Neural progenitor cell (in vitro differentiated cells): ENCODE measurements around the gene ARHGEF11. TPM values are rescaled to one million over a fixed set of nuclear protein-coding genes. Genes with fewer than 3 reads are reported as not detected.
A peak's percentile ranks its signal among the peaks of the same experiment; 100 is the strongest.

Experiments used
- DNase-seq: peaks from one replicate; pipeline ENCODE4 v3.0.0-alpha.2; 2016; ENCODE audit warnings: low spot score
- H2AFZ ChIP-seq: fragments of 200-600 bp; sonication (generic); replicated peaks from 2 replicates; pipeline ENCODE4 v1.6.1; 2016; ENCODE audit warnings: antibody characterized with exemption
- H3F3A ChIP-seq: fragments of 200-600 bp; sonication (generic); 2 replicates; pipeline ENCODE4 v1.6.1; 2016; ENCODE audit warnings: antibody characterized with exemption, low read depth
- H3K27ac ChIP-seq: fragments of 200-600 bp; sonication (generic); 2 replicates; pipeline ENCODE4 v1.5.1; 2016; ENCODE audit warnings: mild to moderate bottlenecking
- H3K27me3 ChIP-seq: fragments of 200-600 bp; sonication (generic); 2 replicates; pipeline ENCODE4 v1.6.1; 2016; ENCODE audit warnings: mild to moderate bottlenecking, moderate library complexity
- H3K36me3 ChIP-seq: fragments of 200-600 bp; sonication (generic); 2 replicates; pipeline ENCODE4 v1.5.1; 2016
- H3K4me1 ChIP-seq: fragments of 200-600 bp; sonication (generic); 2 replicates; pipeline ENCODE4 v1.6.1; 2016; ENCODE audit warnings: mixed run types
- H3K4me2 ChIP-seq: fragments of 200-600 bp; sonication (generic); 2 replicates; pipeline ENCODE4 v1.6.1; 2016
- H3K4me3 ChIP-seq: fragments of 200-600 bp; sonication (generic); 2 replicates; pipeline ENCODE4 v1.5.1; 2016
- H3K79me2 ChIP-seq: fragments of 200-600 bp; sonication (generic); 2 replicates; pipeline ENCODE4 v1.6.1; 2016; ENCODE audit warnings: low read depth
- H3K9ac ChIP-seq: fragments of 200-600 bp; sonication (generic); 2 replicates; pipeline ENCODE4 v1.6.1; 2016
- H3K9me3 ChIP-seq: fragments of 200-600 bp; sonication (generic); 2 replicates; pipeline ENCODE4 v1.5.1; 2016; ENCODE audit warnings: low read depth
- H4K20me1 ChIP-seq: fragments of 200-600 bp; sonication (generic); 2 replicates; pipeline ENCODE4 v1.6.1; 2016; ENCODE audit warnings: low read depth
- H3K27ac Mint-ChIP-seq: 3 replicates; pipeline ENCODE4 v1.8.0; 2021; ENCODE audit warnings: mixed read lengths
- H3K27me3 Mint-ChIP-seq: 2 replicates; pipeline ENCODE4 v1.8.0; 2022; ENCODE audit warnings: low read depth, mild to moderate bottlenecking, inconsistent platforms, moderate library complexity, mixed read lengths; ENCODE audit not compliant: insufficient read depth
- H3K36me3 Mint-ChIP-seq: 3 replicates; pipeline ENCODE4 v1.8.0; 2021; ENCODE audit warnings: mixed read lengths
- H3K4me1 Mint-ChIP-seq: 3 replicates; pipeline ENCODE4 v1.8.0; 2021; ENCODE audit warnings: mixed read lengths
- H3K4me3 Mint-ChIP-seq: 3 replicates; pipeline ENCODE4 v1.8.0; 2021; ENCODE audit warnings: mild to moderate bottlenecking, moderate library complexity, mixed read lengths
- H3K9me3 Mint-ChIP-seq: 3 replicates; pipeline ENCODE4 v1.8.0; 2020; ENCODE audit warnings: mixed read lengths
- EZH2 ChIP-seq: fragments of 200-600 bp; sonication (generic); IDR thresholded peaks from 2 replicates; pipeline ENCODE4 v1.6.1; 2017; ENCODE audit warnings: antibody characterized with exemption, mild to moderate bottlenecking, moderate library complexity
- EZH2phosphoT487 ChIP-seq: fragments of 200-600 bp; sonication (generic); IDR thresholded peaks from 2 replicates; pipeline ENCODE4 v1.6.1; 2017; ENCODE audit warnings: antibody characterized with exemption
- total RNA-seq: library from RNA; depleted of rRNA; stranded (reverse); fragments of >200 nt; gene quantifications from 2 replicates; pipeline ENCODE4 v1.2.3, GENCODE V29; 2015; ENCODE audit warnings: low replicate concordance
- TF ChIP-seq, protein P1 (sequence below): fragments of 200-600 bp; sonication (generic); IDR thresholded peaks from 2 replicates; pipeline ENCODE4 v1.5.1; 2017; ENCODE audit warnings: antibody characterized with exemption, mild to moderate bottlenecking

Gene ARHGEF11
- total RNA-seq, 1 donor from 2014 or later = 31.9 TPM

DNA sequence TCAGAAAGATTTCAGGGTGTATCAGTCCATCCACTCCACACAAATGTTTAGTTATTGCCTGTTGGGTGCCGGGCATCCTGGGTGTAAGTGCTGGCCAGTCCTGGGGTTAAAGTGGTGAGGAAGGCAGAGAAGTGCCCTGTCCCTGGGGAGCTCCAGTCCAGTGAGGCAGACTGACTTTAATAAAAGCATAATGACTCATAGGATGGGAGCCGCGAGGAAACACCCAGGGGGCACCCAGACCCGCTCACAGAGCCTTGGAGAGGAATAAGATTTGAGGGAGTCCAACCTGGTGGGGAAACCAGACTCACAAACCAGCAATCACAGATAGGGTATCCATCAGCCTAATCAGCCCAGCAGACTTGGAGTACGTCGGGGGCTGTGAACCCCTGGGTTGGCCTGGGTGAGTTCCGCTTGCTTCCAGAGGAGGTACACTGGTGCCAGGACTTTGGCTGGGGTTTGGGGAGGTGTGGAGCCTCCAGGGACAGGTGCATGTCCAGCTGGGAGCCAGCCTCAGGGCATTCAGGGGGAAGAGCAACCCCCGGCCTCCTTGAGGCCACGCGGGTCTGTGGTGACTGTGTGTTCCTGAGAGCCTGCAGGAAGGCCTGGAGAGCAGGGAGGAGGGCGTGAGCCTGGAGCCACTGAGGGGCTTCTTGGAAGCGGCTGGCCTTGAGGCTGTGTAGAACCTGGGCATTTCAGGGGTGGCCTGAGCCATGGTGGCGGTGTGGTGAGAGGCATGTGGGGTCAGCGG lies 148.3 kb downstream of the ARHGEF11 start:
- peak overlapping the region; percentile 69 for H3K27ac Mint-ChIP-seq
- no peak overlapping the region for H3K4me3 ChIP-seq
- H3K27ac ChIP-seq = no peak overlapping the region
- peaks cover 49% of the 10 kb centered on the region for H3K27me3 ChIP-seq
- H3K4me1 ChIP-seq = peaks cover 17% of the 10 kb centered on the region
- no peak overlapping the region for H3K4me3 Mint-ChIP-seq
- peaks cover 6% of the 10 kb centered on the region for H4K20me1 ChIP-seq
- H3K9me3 ChIP-seq = no peaks in the 10 kb centered on the region
- H2AFZ ChIP-seq = no peak overlapping the region
- H3K27me3 Mint-ChIP-seq = peaks cover 23% of the 10 kb centered on the region
- no peak overlapping the region for H3K9ac ChIP-seq
- DNase-seq = no peak
- no peaks in the 10 kb centered on the region for H3K79me2 ChIP-seq
- H3F3A ChIP-seq = peaks cover 8% of the 10 kb centered on the region
- no peak overlapping the region for H3K4me2 ChIP-seq
- peaks cover 43% of the 10 kb centered on the region for H3K4me1 Mint-ChIP-seq
- no peaks in the 10 kb centered on the region for H3K36me3 Mint-ChIP-seq
- no peaks in the 10 kb centered on the region for H3K36me3 ChIP-seq
- no peak for TF ChIP-seq EZH2
- no peak for TF ChIP-seq EZH2phosphoT487
- TF ChIP-seq, protein P1, sequence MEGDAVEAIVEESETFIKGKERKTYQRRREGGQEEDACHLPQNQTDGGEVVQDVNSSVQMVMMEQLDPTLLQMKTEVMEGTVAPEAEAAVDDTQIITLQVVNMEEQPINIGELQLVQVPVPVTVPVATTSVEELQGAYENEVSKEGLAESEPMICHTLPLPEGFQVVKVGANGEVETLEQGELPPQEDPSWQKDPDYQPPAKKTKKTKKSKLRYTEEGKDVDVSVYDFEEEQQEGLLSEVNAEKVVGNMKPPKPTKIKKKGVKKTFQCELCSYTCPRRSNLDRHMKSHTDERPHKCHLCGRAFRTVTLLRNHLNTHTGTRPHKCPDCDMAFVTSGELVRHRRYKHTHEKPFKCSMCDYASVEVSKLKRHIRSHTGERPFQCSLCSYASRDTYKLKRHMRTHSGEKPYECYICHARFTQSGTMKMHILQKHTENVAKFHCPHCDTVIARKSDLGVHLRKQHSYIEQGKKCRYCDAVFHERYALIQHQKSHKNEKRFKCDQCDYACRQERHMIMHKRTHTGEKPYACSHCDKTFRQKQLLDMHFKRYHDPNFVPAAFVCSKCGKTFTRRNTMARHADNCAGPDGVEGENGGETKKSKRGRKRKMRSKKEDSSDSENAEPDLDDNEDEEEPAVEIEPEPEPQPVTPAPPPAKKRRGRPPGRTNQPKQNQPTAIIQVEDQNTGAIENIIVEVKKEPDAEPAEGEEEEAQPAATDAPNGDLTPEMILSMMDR = no peak
- no peaks in the 10 kb centered on the region for H3K9me3 Mint-ChIP-seq

DNA sequence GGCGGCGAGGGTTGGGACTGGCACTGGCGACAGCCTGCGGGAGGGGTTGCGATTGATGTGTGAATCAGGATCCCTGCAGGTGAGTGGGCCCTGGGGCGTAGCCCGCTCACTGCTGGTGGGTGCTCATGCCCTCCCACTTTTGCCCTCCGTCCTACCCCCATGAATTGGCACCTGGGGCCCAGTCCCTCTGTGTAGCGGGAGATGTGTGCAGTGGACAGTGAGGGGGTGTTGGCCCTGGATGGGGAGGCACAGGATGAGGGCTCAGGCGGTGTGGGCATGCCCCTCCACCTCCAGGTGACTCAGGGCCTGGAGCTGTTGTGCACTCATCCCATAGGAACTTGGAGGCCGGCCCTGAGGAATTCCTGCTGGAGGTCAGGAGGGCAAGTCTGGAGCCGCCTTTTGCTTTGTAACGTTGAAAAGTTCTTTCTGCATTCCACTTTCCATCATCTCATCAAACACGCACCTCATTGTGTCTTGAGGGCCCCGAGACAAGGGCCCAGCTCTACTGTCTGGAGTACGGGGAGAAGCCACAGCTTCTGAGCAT lies 149.0 kb downstream of the ARHGEF11 start:
- Histone ChIP-seq H3K9me3 (no peaks in the 10 kb centered on the region), H3F3A (peaks cover 8% of the 10 kb centered on the region), H3K4me2 (no peak overlapping the region), H3K27ac (no peak overlapping the region), H3K36me3 (no peaks in the 10 kb centered on the region), H3K4me3 (no peak overlapping the region), H3K4me1 (peaks cover 17% of the 10 kb centered on the region), H3K79me2 (no peaks in the 10 kb centered on the region), H4K20me1 (peaks cover 6% of the 10 kb centered on the region), H3K9ac (no peak overlapping the region), H2AFZ (no peak overlapping the region), H3K27me3 (peaks cover 55% of the 10 kb centered on the region)
- DNase-seq = peak; percentile 57
- Mint-ChIP-seq H3K4me1 (peaks cover 48% of the 10 kb centered on the region), H3K36me3 (no peaks in the 10 kb centered on the region), H3K9me3 (no peaks in the 10 kb centered on the region), H3K27ac (peak overlapping the region; percentile 7), H3K4me3 (no peak overlapping the region), H3K27me3 (peaks cover 30% of the 10 kb centered on the region)
- TF ChIP-seq, protein P1 = no peak
- TF ChIP-seq EZH2phosphoT487 = no peak
- no peak for TF ChIP-seq EZH2

DNA sequence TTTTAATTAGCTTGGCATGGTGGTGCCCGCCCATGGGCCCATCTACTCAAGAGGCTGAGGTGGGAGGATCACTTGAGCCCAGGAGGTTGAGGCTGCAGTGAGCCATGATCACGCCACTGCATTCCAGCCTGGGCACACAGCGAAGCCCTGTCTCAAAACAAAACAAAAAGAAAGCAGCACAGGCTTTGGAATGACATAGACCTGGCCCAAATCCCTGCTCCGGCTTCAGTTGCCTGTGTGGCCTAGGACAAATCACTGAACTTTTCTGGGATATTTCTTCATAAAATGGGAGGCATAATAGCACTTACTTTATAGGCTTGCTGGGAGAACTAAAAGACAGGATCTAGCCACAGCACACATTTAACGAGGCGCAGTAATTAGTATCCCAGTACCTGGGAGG lies 149.6 kb downstream of the ARHGEF11 start:
- H3F3A ChIP-seq = peaks cover 8% of the 10 kb centered on the region
- Mint-ChIP-seq H3K27me3 (peaks cover 34% of the 10 kb centered on the region), H3K4me3 (no peak overlapping the region), H3K36me3 (no peaks in the 10 kb centered on the region), H3K4me1 (peaks cover 45% of the 10 kb centered on the region), H3K9me3 (no peaks in the 10 kb centered on the region), H3K27ac (no peak overlapping the region)
- no peak for DNase-seq
- H4K20me1 ChIP-seq = peaks cover 6% of the 10 kb centered on the region
- TF ChIP-seq, protein P1 = no peak
- TF ChIP-seq EZH2 (no peak), EZH2phosphoT487 (no peak)
- H2AFZ ChIP-seq = no peak overlapping the region
- no peak overlapping the region for H3K9ac ChIP-seq
- H3K36me3 ChIP-seq = no peaks in the 10 kb centered on the region
- H3K79me2 ChIP-seq = no peaks in the 10 kb centered on the region
- no peak overlapping the region for H3K4me2 ChIP-seq
- H3K4me1 ChIP-seq = peaks cover 17% of the 10 kb centered on the region
- H3K4me3 ChIP-seq = no peak overlapping the region
- no peak overlapping the region for H3K27ac ChIP-seq
- H3K27me3 ChIP-seq = peaks cover 62% of the 10 kb centered on the region
- no peaks in the 10 kb centered on the region for H3K9me3 ChIP-seq
